Astrocyte (in vitro differentiated cells and primary cell): Measurements from ENCODE around the gene PRPF40B. TPM values are rescaled to one million over a fixed set of nuclear protein-coding genes. Genes with fewer than 3 reads are reported as not detected.

Source experiments
- DNase-seq: peaks from one replicate; pipeline ENCODE4 v3.0.0-alpha.2; 2010; ENCODE audit warnings: low read depth
- FAIRE-seq: peaks from 2 replicates; lab custom pipeline; 2011; peaks lifted over from hg19 to GRCh38; lab: Jason Lieb, UNC
- H2AFZ ChIP-seq: 2 replicates; pipeline ENCODE4 v1.6.0; 2012; ENCODE audit warnings: low read depth, low read length, inconsistent platforms
- H3K27ac ChIP-seq: 2 replicates; pipeline ENCODE4 v1.5.1; 2011; ENCODE audit warnings: low read depth, low read length, inconsistent platforms
- H3K27me3 ChIP-seq: 2 replicates; pipeline ENCODE4 v1.6.0; 2011; ENCODE audit warnings: low read length, inconsistent platforms; ENCODE audit not compliant: insufficient read depth
- H3K36me3 ChIP-seq: 2 replicates; pipeline ENCODE4 v1.5.1; 2011; ENCODE audit warnings: low read length, inconsistent platforms; ENCODE audit not compliant: insufficient read depth
- H3K4me1 ChIP-seq: 2 replicates; pipeline ENCODE4 v1.5.1; 2011; ENCODE audit warnings: low read length, inconsistent platforms; ENCODE audit not compliant: insufficient read depth
- H3K4me2 ChIP-seq: 2 replicates; pipeline ENCODE4 v1.6.0; 2012; ENCODE audit warnings: low read length, inconsistent platforms
- H3K4me3 ChIP-seq: 2 replicates; pipeline ENCODE4 v1.5.1; 2011; ENCODE audit warnings: low read depth, mild to moderate bottlenecking, low read length, inconsistent platforms; ENCODE audit not compliant: insufficient read depth
- H3K79me2 ChIP-seq: 2 replicates; pipeline ENCODE4 v1.6.0; 2012; ENCODE audit warnings: mild to moderate bottlenecking, low read length, inconsistent platforms; ENCODE audit not compliant: insufficient read depth
- H3K9ac ChIP-seq: 2 replicates; pipeline ENCODE4 v1.6.0; 2012; ENCODE audit warnings: mild to moderate bottlenecking, low read length, inconsistent platforms
- H3K9me3 ChIP-seq: 2 replicates; pipeline ENCODE4 v1.5.1; 2012; ENCODE audit warnings: low read depth, mild to moderate bottlenecking, low read length, inconsistent platforms; ENCODE audit not compliant: insufficient read depth
- H4K20me1 ChIP-seq: 2 replicates; pipeline ENCODE4 v1.6.0; 2012; ENCODE audit warnings: low read length, inconsistent platforms; ENCODE audit not compliant: insufficient read depth
- H3K27ac Mint-ChIP-seq: one replicate; pipeline ENCODE4 v1.8.0; 2021; ENCODE audit warnings: mild to moderate bottlenecking, mixed read lengths; ENCODE audit not compliant: unreplicated experiment
- H3K27me3 Mint-ChIP-seq: one replicate; pipeline ENCODE4 v1.8.0; 2021; ENCODE audit warnings: low read depth, mixed read lengths; ENCODE audit not compliant: unreplicated experiment
- H3K36me3 Mint-ChIP-seq: one replicate; pipeline ENCODE4 v1.8.0; 2021; ENCODE audit warnings: low read depth, mixed read lengths; ENCODE audit not compliant: unreplicated experiment
- H3K4me1 Mint-ChIP-seq: one replicate; pipeline ENCODE4 v1.8.0; 2021; ENCODE audit warnings: low read depth, mixed read lengths; ENCODE audit not compliant: unreplicated experiment
- H3K4me3 Mint-ChIP-seq: one replicate; pipeline ENCODE4 v1.8.0; 2021; ENCODE audit warnings: mild to moderate bottlenecking, moderate library complexity, mixed read lengths; ENCODE audit not compliant: unreplicated experiment
- H3K9me3 Mint-ChIP-seq: one replicate; pipeline ENCODE4 v1.8.0; 2021; ENCODE audit warnings: mild to moderate bottlenecking, mixed read lengths; ENCODE audit not compliant: unreplicated experiment
- CTCF ChIP-seq: IDR thresholded peaks from 2 replicates; pipeline ENCODE4 v1.5.1; 2011; ENCODE audit warnings: low read depth, mild to moderate bottlenecking, inconsistent platforms, low read length, moderate library complexity; ENCODE audit not compliant: insufficient read depth
- EZH2 ChIP-seq: IDR thresholded peaks from 2 replicates; pipeline ENCODE4 v1.6.1; 2012; ENCODE audit warnings: mild to moderate bottlenecking, low read length, inconsistent platforms; ENCODE audit not compliant: insufficient read depth
- total RNA-seq: library from RNA; stranded (reverse); gene quantifications from 2 replicates; pipeline ENCODE4 v1.2.1, GENCODE V29; 2021

PRPF40B gene
- total RNA-seq, 1 donor from 2014 or later, result 10.1 TPM

GRCh38 chr12:49583366-49584094, 39.8 kb upstream of the PRPF40B start:
- H3K9me3 ChIP-seq, result no peaks in the 10 kb centered on the region

GRCh38 chr12:49584591-49584990, 38.8 kb upstream of the PRPF40B start:
- H3K9me3 ChIP-seq, result no peaks in the 10 kb centered on the region
- peaks cover 3% of the 10 kb centered on the region for H3K36me3 ChIP-seq
- peaks cover 19% of the 10 kb centered on the region for H3K36me3 Mint-ChIP-seq
- no peak overlapping the region for H3K4me3 Mint-ChIP-seq
- H3K4me3 ChIP-seq, result no peak overlapping the region
- FAIRE-seq (no peak), DNase-seq (no peak)
- H3K27me3 Mint-ChIP-seq, result no peaks in the 10 kb centered on the region
- H2AFZ ChIP-seq, result no peak overlapping the region
- H3K9ac ChIP-seq, result no peak overlapping the region
- H4K20me1 ChIP-seq, result peaks cover 31% of the 10 kb centered on the region
- peaks cover 6% of the 10 kb centered on the region for H3K79me2 ChIP-seq
- no peaks in the 10 kb centered on the region for H3K9me3 Mint-ChIP-seq
- no peak overlapping the region for H3K27ac ChIP-seq
- peaks cover 15% of the 10 kb centered on the region for H3K4me1 Mint-ChIP-seq
- no peak overlapping the region for H3K4me2 ChIP-seq
- H3K4me1 ChIP-seq, result peaks cover 4% of the 10 kb centered on the region
- H3K27ac Mint-ChIP-seq, result no peak overlapping the region
- TF ChIP-seq CTCF (no peak), EZH2 (no peak)
- no peaks in the 10 kb centered on the region for H3K27me3 ChIP-seq

More at GRCh38 chr12:49583366-49584094, 39.8 kb upstream of the PRPF40B start:
- no peaks in the 10 kb centered on the region for H3K27me3 ChIP-seq
- no peak overlapping the region for H3K27ac ChIP-seq
- no peak overlapping the region for H3K9ac ChIP-seq
- H3K4me1 ChIP-seq, result peaks cover 4% of the 10 kb centered on the region
- no peak overlapping the region for H2AFZ ChIP-seq
- Mint-ChIP-seq H3K9me3 (no peaks in the 10 kb centered on the region), H3K36me3 (peaks cover 19% of the 10 kb centered on the region), H3K27ac (peak overlapping the region; percentile 20), H3K4me3 (no peak overlapping the region), H3K27me3 (no peaks in the 10 kb centered on the region), H3K4me1 (peaks cover 18% of the 10 kb centered on the region)
- peaks cover 6% of the 10 kb centered on the region for H3K79me2 ChIP-seq
- no peak for DNase-seq
- peaks cover 3% of the 10 kb centered on the region for H3K36me3 ChIP-seq
- H4K20me1 ChIP-seq, result peaks cover 31% of the 10 kb centered on the region
- H3K4me2 ChIP-seq, result no peak overlapping the region
- TF ChIP-seq EZH2 (no peak), CTCF (no peak)
- H3K4me3 ChIP-seq, result no peak overlapping the region
- FAIRE-seq, result no peak
